ENCODE results near the gene NEDD8. TPM values are rescaled to one million over a fixed set of nuclear protein-coding genes. Genes with fewer than 3 reads are reported as not detected.

Gene NEDD8
- total RNA-seq, 6 experiments from 2014 or later, result 60.0 to 72.9 (median 68.7) TPM

DNA sequence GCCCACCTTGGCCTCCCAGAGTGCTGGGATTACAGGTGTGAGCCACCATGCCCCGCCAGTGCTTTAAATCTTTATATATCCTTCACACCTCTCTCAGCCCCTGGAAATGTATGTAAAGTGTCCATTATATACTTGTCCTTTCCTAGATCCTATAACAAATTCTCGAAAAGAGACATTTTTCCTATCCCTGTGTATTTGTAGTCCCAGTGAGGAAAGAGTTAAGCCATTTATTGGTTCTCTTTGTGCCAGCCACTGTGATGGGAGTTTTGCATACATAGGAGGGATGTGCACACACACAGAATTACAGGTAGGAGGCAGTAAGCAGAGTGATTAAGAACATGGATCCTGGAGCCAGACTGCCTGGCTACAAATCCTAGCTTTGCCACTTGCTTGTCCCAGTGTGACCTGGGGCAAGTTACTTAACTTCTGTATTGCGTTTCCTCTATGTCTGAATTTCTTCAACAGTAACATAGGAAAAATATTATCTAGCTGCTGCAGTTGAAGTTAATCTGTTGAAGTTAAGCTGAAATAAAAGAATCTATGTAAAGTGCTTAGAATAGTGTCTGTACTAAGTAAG is 41.3 kb upstream of the NEDD8 start:
- peaks cover 0 to 13% (median 1%) of the 10 kb centered on the region in 4 donors for H3K4me1 ChIP-seq
- intact Hi-C loops (cut with DNase I), result no loop called here

DNA sequence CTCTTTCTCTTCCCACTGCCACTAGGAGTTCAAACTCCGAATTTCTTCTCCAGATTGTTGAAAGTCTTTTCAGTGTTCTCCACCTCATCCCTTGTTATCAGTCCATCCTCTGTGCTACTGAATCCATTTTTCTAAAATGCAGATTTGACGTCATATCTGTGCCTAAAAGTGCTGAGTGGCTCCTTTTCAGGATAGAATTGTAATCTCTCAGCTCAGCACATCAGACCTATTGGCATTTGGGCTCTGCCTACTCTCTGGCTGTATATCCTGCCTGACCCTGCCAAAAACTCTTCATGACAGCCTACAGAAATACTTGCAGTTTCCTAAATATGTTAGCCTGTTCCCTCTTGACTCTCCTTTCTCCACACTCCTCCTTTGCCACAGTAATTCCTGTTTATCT is 40.3 kb upstream of the NEDD8 start:
- Histone ChIP-seq H3K27me3 (no peaks in the 10 kb centered on the region), H3K36me3 (peaks cover 0 to 12% (median under 1%) of the 10 kb centered on the region in 4 donors), H3K4me1 (peaks cover 0 to 13% (median 1%) of the 10 kb centered on the region in 4 donors), H3K4me3 (no peak overlapping the region), H3K27ac (peak overlapping the region in 1 of 3 donors; percentile 5), H3K9me3 (no peaks in the 10 kb centered on the region)
- 79% methylated on average over 2 of the region's 2 CpGs for WGBS (ENCODE audit: insufficient coverage, low coverage, low lambda C conversion rate, missing lambda C conversion rate)
- DNase-seq (no peak), ATAC-seq (no peak)
- intact Hi-C loops (cut with DNase I), result no loop called here
- TF ChIP-seq, protein P1, sequence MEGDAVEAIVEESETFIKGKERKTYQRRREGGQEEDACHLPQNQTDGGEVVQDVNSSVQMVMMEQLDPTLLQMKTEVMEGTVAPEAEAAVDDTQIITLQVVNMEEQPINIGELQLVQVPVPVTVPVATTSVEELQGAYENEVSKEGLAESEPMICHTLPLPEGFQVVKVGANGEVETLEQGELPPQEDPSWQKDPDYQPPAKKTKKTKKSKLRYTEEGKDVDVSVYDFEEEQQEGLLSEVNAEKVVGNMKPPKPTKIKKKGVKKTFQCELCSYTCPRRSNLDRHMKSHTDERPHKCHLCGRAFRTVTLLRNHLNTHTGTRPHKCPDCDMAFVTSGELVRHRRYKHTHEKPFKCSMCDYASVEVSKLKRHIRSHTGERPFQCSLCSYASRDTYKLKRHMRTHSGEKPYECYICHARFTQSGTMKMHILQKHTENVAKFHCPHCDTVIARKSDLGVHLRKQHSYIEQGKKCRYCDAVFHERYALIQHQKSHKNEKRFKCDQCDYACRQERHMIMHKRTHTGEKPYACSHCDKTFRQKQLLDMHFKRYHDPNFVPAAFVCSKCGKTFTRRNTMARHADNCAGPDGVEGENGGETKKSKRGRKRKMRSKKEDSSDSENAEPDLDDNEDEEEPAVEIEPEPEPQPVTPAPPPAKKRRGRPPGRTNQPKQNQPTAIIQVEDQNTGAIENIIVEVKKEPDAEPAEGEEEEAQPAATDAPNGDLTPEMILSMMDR (IDR thresholded peaks at IDR 0.05), result no peak
- no peak for TF ChIP-seq POLR2A (IDR thresholded peaks at IDR 0.05)

More for the DNA sequence above, 41.3 kb upstream of the NEDD8 start:
- no peak overlapping the region for H3K4me3 ChIP-seq
- no peaks in the 10 kb centered on the region for H3K27me3 ChIP-seq
- TF ChIP-seq POLR2A (IDR thresholded peaks at IDR 0.05), result no peak
- TF ChIP-seq, protein P1 (IDR thresholded peaks at IDR 0.05), result peak in 3 of 4 donors; percentile 6 to 35 (median 13)
- H3K9me3 ChIP-seq, result no peaks in the 10 kb centered on the region
- H3K27ac ChIP-seq, result no peak overlapping the region
- H3K36me3 ChIP-seq, result peaks cover 0 to 7% (median 0%) of the 10 kb centered on the region in 4 donors
- peak in 1 of 4 donors; percentile 27 for ATAC-seq
- peak in 1 of 3 donors; percentile 48 for DNase-seq
- 31% methylated on average over 3 of the region's 3 CpGs for WGBS (ENCODE audit: insufficient coverage, low coverage, low lambda C conversion rate, missing lambda C conversion rate)

DNA sequence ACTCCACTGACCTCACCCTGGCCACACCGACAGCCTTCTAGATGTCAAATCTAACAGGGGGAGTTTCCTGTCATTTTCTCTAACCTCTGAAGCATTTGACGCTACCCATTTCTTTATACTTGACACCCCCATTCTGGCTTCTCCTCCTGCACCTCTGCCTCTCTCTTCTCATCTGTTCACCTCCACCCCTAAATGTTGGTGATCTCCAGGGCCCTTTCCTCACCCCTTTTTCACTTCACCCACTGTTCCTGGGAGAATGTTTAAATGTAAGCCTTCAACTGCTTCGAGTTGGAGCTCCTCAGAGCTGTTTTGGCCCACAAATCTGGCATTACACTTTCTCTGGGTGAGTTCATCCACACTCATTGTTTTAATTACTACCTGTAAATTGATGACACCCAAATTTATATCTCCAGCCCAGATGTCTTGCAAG is 39.7 kb upstream of the NEDD8 start:
- intact Hi-C loops (cut with DNase I), result no loop called here
- 9% methylated on average over 2 of the region's 3 CpGs for WGBS (ENCODE audit: insufficient coverage, low coverage, low lambda C conversion rate, missing lambda C conversion rate)
- no peak for DNase-seq
- Histone ChIP-seq H3K4me3 (peak overlapping the region; percentile 81 to 87 (median 86)), H3K36me3 (peaks cover 0 to 16% (median 4%) of the 10 kb centered on the region in 4 donors), H3K9me3 (no peaks in the 10 kb centered on the region), H3K4me1 (peaks cover 0 to 13% (median 1%) of the 10 kb centered on the region in 4 donors), H3K27ac (peak overlapping the region; percentile 89 to 97 (median 89)), H3K27me3 (no peaks in the 10 kb centered on the region)
- no peak for ATAC-seq
- no peak for TF ChIP-seq POLR2A (IDR thresholded peaks at IDR 0.05)
- TF ChIP-seq, protein P1 (IDR thresholded peaks at IDR 0.05), result no peak

GRCh38 chr14:24271134-24271833 is 39.1 kb upstream of the NEDD8 start, which contains the start of gene RABGGTA:
RABGGTA (minus strand) TSS chr14:24271597; CDS start chr14:24271115, 482 bp downstream.
- peaks cover 0 to 13% (median 1%) of the 10 kb centered on the region in 4 donors for H3K4me1 ChIP-seq
- no CpG with 5 or more reads among the region's 61 CpGs for WGBS (ENCODE audit: insufficient coverage, low coverage, low lambda C conversion rate, missing lambda C conversion rate)
- intact Hi-C loops (cut with DNase I), result no loop called here
- peak; percentile 86 for TF ChIP-seq POLR2A (IDR thresholded peaks at IDR 0.05)
- TF ChIP-seq, protein P1 (IDR thresholded peaks at IDR 0.05), result peak; percentile 72 to 87 (median 74)
- no peaks in the 10 kb centered on the region for H3K27me3 ChIP-seq
- H3K4me3 ChIP-seq, result peak within 1 kb of the TSS; percentile 81 to 87 (median 86)
- DNase-seq, result peak; percentile 89 to 91 (median 91)
- peaks cover 0 to 22% (median 5%) of the 10 kb centered on the region in 4 donors for H3K36me3 ChIP-seq
- H3K27ac ChIP-seq, result peak within 1 kb of the TSS; percentile 89 to 97 (median 89)
- ATAC-seq, result peak; percentile 97
- H3K9me3 ChIP-seq, result no peaks in the 10 kb centered on the region

Data from right lobe of liver (tissue), 6 donors.